Activated gamma-delta T cell treated with anti-CD3 and anti-CD28 coated beads, Interleukin-2, amount 50 U/mL, for 16 hours (primary cell): ENCODE measurements around the gene WFIKKN2.

Source experiments
- DNase-seq: peaks from one replicate; pipeline ENCODE4 v3.0.0-alpha.2; 2020; ENCODE audit warnings: low read depth

Gene WFIKKN2

GRCh38 chr17:50808413-50808812 is 27.0 kb upstream of the WFIKKN2 start:
- no peak for DNase-seq

GRCh38 chr17:50808888-50809287 is 26.5 kb upstream of the WFIKKN2 start:
- DNase-seq, result no peak

- DNase-seq, result no peak
Observed at GRCh38 chr17:50813583-50813982, 21.8 kb upstream of the WFIKKN2 start.

- no peak for DNase-seq
Observed at GRCh38 chr17:50815400-50815799, 20.0 kb upstream of the WFIKKN2 start.

GRCh38 chr17:50816271-50816670 is 19.1 kb upstream of the WFIKKN2 start:
- no peak for DNase-seq

- peak; percentile 39 for DNase-seq
Observed at GRCh38 chr17:50816771-50817751, 18.3 kb upstream of the WFIKKN2 start.

GRCh38 chr17:50817838-50818237 is 17.5 kb upstream of the WFIKKN2 start:
- no peak for DNase-seq

- no peak for DNase-seq
Observed at GRCh38 chr17:50818261-50818660, 17.1 kb upstream of the WFIKKN2 start.

GRCh38 chr17:50818921-50819657 is 16.3 kb upstream of the WFIKKN2 start:
- DNase-seq, result no peak

GRCh38 chr17:50820651-50821050 is 14.7 kb upstream of the WFIKKN2 start:
- DNase-seq, result no peak

GRCh38 chr17:50822550-50822949 is 12.8 kb upstream of the WFIKKN2 start:
- no peak for DNase-seq

- no peak for DNase-seq
Observed at GRCh38 chr17:50824429-50824828, 11.0 kb upstream of the WFIKKN2 start.

GRCh38 chr17:50825188-50825587 is 10.2 kb upstream of the WFIKKN2 start:
- no peak for DNase-seq

GRCh38 chr17:50828508-50829170 is 6.7 kb upstream of the WFIKKN2 start:
- DNase-seq, result no peak

- DNase-seq, result no peak
Observed at GRCh38 chr17:50829332-50829731, 6.1 kb upstream of the WFIKKN2 start.

- DNase-seq, result no peak
Observed at GRCh38 chr17:50830352-50830751, 5.0 kb upstream of the WFIKKN2 start.

- no peak for DNase-seq
Observed at GRCh38 chr17:50830994-50831393, 4.4 kb upstream of the WFIKKN2 start.

- no peak for DNase-seq
Observed at GRCh38 chr17:50831471-50831928, 3.9 kb upstream of the WFIKKN2 start.

GRCh38 chr17:50832267-50832863 is 3.0 kb upstream of the WFIKKN2 start:
- no peak for DNase-seq

GRCh38 chr17:50832864-50833381 is 2.5 kb upstream of the WFIKKN2 start:
- DNase-seq, result no peak

- DNase-seq, result no peak
Observed at GRCh38 chr17:50833510-50834428, 1.6 kb upstream of the WFIKKN2 start.
